ENCODE measurements around the gene GRIA4. TPM values are rescaled to one million over a fixed set of nuclear protein-coding genes. Genes with fewer than 3 reads are reported as not detected.
"Not testable (repeated sequence)": the region's sequence is repeated elsewhere in the genome, so short reads cannot be mapped to it uniquely, and the experiment has no call there.

GRIA4 gene
- total RNA-seq, 1 donor from 2014 or later, result not detected

DNA sequence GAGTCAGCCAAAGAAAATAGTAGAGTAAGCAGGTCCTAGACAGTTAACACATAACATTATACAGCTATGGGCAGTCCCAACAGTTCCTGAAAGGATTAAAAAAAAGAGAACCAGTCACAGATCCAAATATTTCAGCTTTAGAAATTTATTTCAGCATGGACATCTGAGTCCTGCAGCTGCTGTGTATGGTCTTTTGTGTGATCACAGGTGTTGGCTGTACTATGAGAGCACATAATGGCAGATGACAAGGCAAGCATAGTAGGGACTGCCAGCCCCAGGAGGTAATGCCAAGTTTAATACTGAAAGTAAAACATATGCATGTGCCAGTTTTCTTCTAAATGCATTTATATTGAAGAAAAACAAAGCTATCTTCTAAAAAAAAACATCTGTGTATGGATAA lies 158.1 kb downstream of the GRIA4 start:
- no peaks in the 10 kb centered on the region for H3K36me3 ChIP-seq
- intact Hi-C loops (cut with micrococcal nuclease), result no loop called here
- no peak overlapping the region for H3K27ac ChIP-seq (replicated peaks)
- TF ChIP-seq, protein P1, sequence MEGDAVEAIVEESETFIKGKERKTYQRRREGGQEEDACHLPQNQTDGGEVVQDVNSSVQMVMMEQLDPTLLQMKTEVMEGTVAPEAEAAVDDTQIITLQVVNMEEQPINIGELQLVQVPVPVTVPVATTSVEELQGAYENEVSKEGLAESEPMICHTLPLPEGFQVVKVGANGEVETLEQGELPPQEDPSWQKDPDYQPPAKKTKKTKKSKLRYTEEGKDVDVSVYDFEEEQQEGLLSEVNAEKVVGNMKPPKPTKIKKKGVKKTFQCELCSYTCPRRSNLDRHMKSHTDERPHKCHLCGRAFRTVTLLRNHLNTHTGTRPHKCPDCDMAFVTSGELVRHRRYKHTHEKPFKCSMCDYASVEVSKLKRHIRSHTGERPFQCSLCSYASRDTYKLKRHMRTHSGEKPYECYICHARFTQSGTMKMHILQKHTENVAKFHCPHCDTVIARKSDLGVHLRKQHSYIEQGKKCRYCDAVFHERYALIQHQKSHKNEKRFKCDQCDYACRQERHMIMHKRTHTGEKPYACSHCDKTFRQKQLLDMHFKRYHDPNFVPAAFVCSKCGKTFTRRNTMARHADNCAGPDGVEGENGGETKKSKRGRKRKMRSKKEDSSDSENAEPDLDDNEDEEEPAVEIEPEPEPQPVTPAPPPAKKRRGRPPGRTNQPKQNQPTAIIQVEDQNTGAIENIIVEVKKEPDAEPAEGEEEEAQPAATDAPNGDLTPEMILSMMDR (IDR thresholded peaks at IDR 0.05; ENCODE audit: borderline replicate concordance), result no peak
- DNase-seq, result no peak
- no peaks in the 10 kb centered on the region for H3K4me1 ChIP-seq
- no peak overlapping the region for H3K4me3 ChIP-seq
- no peaks in the 10 kb centered on the region for H3K27me3 ChIP-seq (ENCODE audit: low read depth)
- H3K9me3 ChIP-seq (replicated peaks), result no peaks in the 10 kb centered on the region

DNA sequence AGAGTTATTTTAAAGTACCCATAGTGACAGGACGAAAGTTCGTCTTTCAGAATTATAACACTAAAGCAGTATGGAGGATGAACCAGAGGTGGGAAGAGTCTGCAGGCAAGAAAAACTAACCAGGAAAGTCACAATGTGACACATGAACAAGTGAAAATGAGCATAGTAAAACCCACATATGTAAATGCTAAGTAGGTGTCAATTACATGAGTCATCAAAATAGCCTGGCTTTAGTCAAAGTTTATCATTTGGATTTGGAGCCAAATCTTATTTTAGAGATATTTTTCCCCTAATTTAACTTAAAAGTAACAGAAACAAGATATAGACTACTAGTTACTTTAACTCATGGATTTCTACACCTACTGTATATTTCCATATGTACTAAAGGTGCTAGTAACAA lies 159.8 kb downstream of the GRIA4 start:
- intact Hi-C loops (cut with micrococcal nuclease), result no loop called here
- Histone ChIP-seq H3K36me3 (no peaks in the 10 kb centered on the region), H3K4me1 (no peaks in the 10 kb centered on the region), H3K4me3 (no peak overlapping the region), H3K27ac (replicated peaks) (no peak overlapping the region), H3K9me3 (replicated peaks) (no peaks in the 10 kb centered on the region), H3K27me3 (ENCODE audit: low read depth) (no peaks in the 10 kb centered on the region)
- no peak for DNase-seq
- TF ChIP-seq, protein P1 (IDR thresholded peaks at IDR 0.05; ENCODE audit: borderline replicate concordance), result no peak

DNA sequence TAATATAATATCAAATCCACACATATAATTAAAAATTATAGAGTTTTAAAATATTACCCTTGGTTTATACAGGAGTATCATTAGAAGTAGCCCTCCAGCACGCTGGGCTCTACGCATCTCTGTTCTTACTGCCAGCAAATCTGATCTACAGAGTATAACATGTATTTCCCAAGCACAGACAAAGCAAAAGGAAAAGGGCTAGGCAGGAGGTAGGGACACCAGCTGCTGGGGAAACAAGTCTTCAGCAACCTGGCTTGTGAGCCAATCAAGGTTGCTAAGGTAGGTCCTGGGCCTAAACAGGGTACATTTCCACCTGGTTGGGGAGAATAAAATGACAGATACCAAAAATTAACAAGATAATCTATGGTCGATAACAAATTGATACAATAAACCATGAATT lies 163.6 kb downstream of the GRIA4 start:
- H3K4me3 ChIP-seq; H3K4me1 ChIP-seq; H3K27ac ChIP-seq (replicated peaks); H3K36me3 ChIP-seq; H3K9me3 ChIP-seq (replicated peaks); DNase-seq; H3K27me3 ChIP-seq (ENCODE audit: low read depth); intact Hi-C loops (cut with micrococcal nuclease): not testable (repeated sequence)

DNA sequence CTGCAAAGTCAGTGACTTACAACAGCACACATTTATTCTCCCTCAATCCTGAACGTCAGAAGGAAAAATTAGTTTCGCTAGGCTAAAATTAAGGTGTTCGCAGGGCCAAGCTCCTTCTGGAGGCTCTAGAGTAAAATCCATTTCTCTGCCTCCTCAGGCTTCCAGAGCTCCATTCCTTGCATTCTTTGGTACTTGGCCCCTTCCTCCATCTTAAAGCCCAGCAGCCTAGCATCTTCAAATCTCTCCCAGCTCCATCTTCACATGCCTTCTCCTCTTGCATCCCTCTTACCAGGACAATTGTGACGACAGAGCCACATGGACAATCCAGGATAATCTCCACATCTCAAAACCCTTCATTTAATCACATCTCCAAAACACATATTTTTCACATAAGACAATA lies 165.0 kb downstream of the GRIA4 start:
- no peaks in the 10 kb centered on the region for H3K9me3 ChIP-seq (replicated peaks)
- TF ChIP-seq, protein P1 (IDR thresholded peaks at IDR 0.05; ENCODE audit: borderline replicate concordance), result no peak

DNA sequence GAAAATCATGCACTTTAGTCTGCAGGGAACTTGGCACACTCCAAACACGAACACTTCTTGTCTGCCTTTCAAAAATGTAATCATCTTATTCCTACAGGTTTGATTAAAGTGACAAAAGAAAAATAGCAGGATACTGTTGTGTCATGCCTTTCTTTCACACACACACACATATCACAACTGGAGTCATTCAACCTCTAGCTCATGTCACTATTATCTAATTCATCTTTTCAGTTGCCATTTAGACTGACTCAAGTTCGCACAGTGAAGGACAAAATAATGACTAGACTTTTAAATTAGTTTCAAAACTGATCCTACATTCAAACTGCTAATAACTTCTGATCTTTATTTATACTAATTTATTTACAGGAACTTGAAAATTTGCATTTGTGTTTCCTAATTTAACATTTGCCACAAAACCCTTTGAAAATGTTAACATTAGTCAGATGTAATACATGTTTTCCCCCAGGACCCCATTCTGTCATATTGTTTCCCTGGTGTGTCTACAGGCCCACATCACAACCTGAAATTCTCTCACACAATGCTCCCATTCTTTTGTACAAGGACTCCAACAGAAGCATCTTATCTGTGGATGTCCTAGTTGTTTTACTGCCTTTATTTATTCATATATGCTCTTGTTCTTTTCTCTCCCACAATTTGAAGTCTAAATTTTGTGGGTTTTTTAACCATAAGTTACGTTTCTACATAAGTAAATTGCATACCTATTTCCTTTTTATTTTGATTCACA lies 171.1 kb downstream of the GRIA4 start:
- no peaks in the 10 kb centered on the region for H3K27me3 ChIP-seq (ENCODE audit: low read depth)
- DNase-seq, result no peak
- no peaks in the 10 kb centered on the region for H3K4me1 ChIP-seq
- no peaks in the 10 kb centered on the region for H3K36me3 ChIP-seq
- TF ChIP-seq, protein P1 (IDR thresholded peaks at IDR 0.05; ENCODE audit: borderline replicate concordance), result no peak
- H3K9me3 ChIP-seq (replicated peaks), result no peaks in the 10 kb centered on the region
- intact Hi-C loops (cut with micrococcal nuclease), result no loop called here
- no peak overlapping the region for H3K27ac ChIP-seq (replicated peaks)
- H3K4me3 ChIP-seq, result no peak overlapping the region

More for the DNA sequence above, 165.0 kb downstream of the GRIA4 start:
- no peak for DNase-seq
- Histone ChIP-seq H3K27me3 (ENCODE audit: low read depth) (no peaks in the 10 kb centered on the region), H3K36me3 (no peaks in the 10 kb centered on the region), H3K4me3 (no peak overlapping the region), H3K27ac (replicated peaks) (no peak overlapping the region), H3K4me1 (no peaks in the 10 kb centered on the region)
- intact Hi-C loops (cut with micrococcal nuclease), result no loop called here

DNA sequence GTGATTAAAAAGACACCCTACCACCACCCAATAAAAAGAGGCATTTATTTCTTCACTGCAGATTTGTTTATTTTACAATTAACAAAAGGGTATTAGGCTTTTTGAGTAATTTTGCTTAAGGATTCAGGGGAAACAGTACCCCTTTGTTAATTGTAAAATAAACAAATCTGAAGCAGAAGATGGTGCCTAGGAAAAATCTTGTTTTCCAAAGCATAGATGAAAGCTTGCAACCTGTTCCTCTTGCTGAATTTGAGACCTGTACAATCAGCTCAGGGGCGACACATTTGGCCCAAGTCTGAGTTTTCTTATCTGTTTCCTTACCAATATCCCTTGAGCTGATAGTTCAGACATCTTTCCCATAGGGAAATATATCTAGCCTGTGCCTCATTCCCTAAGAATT lies 171.9 kb downstream of the GRIA4 start:
- no peaks in the 10 kb centered on the region for H3K36me3 ChIP-seq
- TF ChIP-seq, protein P1 (IDR thresholded peaks at IDR 0.05; ENCODE audit: borderline replicate concordance), result no peak
- DNase-seq, result no peak
- H3K9me3 ChIP-seq (replicated peaks), result no peaks in the 10 kb centered on the region
- intact Hi-C loops (cut with micrococcal nuclease), result no loop called here
- H3K27ac ChIP-seq (replicated peaks), result no peak overlapping the region
- H3K27me3 ChIP-seq (ENCODE audit: low read depth), result no peaks in the 10 kb centered on the region
- H3K4me1 ChIP-seq, result no peaks in the 10 kb centered on the region
- H3K4me3 ChIP-seq, result no peak overlapping the region

All from left ventricle myocardium inferior (tissue), 1 donor.